ENCODE results near the gene FGF3.

DNA sequence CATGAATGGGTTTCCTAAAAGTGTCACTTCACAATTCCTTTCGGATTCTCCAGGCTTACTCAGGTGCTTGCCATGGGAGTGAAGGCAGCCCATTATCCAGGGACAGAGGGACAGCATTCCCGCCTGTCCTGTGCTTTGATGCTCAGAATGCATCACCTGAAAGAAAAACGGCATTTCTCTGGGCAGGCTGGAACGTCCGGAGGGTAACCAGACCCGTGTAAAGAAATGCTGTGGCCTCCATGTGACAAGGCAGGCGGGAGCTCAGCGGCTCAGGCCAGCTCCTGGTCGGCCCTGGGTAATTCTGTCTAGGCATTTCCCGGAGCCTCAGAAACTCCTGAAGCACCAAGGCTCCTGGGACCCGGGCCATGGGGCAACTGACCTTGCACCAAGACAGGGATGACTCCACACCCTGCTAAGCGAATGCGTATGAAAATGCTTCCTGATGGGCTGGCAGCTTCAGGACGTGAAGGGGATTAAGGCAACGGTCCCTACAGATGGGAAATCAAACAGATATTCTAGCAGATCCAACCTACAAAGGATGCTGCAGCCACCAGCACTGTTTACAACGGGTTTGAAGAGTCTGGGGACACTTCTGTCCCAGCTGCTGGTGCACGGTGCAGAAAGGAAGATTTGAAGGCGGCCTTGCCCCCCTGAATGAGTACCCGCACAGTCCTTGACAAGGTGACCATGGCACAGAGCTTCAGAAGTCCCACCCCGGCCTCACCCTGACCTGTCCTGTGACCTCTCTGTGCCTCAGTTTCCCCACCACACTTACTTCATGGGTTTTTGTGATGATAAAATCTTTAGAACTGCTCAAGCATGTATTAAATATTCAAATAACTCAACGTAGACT is 13.6 kb upstream of the FGF3 start:
- TF ChIP-seq, protein P1, sequence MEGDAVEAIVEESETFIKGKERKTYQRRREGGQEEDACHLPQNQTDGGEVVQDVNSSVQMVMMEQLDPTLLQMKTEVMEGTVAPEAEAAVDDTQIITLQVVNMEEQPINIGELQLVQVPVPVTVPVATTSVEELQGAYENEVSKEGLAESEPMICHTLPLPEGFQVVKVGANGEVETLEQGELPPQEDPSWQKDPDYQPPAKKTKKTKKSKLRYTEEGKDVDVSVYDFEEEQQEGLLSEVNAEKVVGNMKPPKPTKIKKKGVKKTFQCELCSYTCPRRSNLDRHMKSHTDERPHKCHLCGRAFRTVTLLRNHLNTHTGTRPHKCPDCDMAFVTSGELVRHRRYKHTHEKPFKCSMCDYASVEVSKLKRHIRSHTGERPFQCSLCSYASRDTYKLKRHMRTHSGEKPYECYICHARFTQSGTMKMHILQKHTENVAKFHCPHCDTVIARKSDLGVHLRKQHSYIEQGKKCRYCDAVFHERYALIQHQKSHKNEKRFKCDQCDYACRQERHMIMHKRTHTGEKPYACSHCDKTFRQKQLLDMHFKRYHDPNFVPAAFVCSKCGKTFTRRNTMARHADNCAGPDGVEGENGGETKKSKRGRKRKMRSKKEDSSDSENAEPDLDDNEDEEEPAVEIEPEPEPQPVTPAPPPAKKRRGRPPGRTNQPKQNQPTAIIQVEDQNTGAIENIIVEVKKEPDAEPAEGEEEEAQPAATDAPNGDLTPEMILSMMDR (IDR thresholded peaks at IDR 0.05; ENCODE audit: insufficient read depth, low read depth, low read length) = no peak
- TF ChIP-seq EZH2 (IDR thresholded peaks at IDR 0.05; ENCODE audit: insufficient read depth, low read length) = no peak

Measured in astrocyte (in vitro differentiated cells and primary cell).